Effector CD8-positive, alpha-beta T cell (primary cell): Measurements from ENCODE around the gene UBASH3B.
A peak's percentile ranks its signal among the peaks of the same experiment; 100 is the strongest.

Experiments
- DNase-seq: peaks from one replicate; lab custom pipeline; 2025; lab: John Stamatoyannopoulos, UW

The UBASH3B gene

DNA sequence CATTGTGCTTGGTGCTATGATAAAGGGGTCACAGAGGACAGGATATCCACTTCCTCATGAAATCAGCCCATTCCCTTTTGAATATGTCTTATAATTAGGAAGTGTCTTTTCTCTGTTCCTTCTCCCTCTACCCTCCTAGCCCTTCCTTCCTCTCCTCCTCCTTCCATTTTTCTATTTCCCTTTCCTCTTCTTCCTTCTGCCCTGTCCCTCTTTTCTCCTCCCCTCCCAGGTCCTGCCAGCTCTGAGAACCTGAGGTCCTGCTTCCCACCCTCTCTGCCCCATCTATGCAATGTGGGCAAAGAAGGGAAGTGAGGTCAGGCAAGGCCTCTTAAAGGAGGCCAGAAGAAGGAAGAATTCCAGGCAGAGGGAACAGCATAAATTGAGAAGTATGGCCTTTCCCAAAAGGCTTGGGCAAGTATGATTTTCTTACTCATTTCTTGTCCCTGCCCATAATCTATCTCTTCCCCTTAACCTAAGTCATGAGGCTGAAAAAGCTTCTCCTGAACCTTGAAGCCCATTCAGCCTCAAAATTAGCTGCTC, 7.7 kb upstream of the UBASH3B start:
- no peak for DNase-seq

DNA sequence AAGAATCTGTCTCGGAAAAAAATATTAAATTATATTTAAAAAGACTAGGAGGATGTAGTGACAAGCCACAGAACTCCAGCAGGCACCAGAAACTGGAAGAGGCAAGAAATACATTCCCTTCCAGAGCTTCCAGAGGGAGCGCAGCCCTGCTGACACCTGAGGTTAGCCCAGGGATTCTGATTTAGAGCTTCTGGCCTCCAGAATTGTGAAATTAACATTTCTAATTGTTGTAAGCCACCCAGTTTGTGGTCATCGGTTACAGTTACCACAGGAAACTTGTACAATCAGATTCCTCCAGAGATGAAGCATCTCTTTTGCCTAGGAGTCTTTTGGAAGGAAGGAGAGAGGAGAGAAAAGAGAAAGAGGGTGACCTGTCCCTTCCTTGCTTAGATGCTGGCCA, 6.4 kb upstream of the UBASH3B start:
- DNase-seq, result no peak

DNA sequence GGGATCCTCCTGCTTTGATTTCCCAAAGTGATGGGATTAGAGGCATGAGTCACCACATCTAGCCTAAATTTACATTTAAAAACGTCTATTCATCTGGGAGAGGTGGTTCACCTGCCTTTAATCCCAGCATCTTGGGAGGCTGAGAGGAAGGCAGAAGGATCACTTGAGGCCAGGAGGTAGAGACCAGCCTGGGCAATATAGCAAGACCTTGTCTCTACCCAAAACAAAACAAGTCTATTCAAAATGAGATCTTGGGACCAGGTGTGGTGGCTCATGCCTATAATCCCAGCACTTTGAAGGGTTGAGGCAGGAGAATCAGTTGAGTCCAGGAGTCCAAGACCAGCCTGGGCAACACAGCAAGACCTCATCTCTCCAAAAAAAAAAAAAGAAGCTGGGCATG, 4.9 kb upstream of the UBASH3B start:
- DNase-seq, result no peak

DNA sequence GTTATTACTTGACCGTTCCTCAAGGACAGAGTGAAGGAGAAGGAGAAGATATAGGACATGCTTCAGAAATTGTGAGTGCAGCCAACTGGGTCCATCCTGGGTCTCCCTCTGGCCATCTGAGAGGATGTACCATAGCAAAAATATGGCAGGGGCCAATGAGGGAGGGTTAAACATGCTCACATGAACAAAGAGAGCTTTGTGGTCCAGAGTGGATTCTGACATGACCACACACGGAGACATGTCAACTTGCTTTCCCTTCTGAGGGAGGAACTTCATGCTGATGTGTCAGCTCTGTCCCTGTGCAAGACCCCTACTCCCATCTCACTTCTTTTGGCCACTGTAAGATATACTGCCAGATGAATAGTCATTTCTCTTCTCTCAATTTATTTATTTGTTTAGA, 3.0 kb upstream of the UBASH3B start:
- DNase-seq, result no peak

DNA sequence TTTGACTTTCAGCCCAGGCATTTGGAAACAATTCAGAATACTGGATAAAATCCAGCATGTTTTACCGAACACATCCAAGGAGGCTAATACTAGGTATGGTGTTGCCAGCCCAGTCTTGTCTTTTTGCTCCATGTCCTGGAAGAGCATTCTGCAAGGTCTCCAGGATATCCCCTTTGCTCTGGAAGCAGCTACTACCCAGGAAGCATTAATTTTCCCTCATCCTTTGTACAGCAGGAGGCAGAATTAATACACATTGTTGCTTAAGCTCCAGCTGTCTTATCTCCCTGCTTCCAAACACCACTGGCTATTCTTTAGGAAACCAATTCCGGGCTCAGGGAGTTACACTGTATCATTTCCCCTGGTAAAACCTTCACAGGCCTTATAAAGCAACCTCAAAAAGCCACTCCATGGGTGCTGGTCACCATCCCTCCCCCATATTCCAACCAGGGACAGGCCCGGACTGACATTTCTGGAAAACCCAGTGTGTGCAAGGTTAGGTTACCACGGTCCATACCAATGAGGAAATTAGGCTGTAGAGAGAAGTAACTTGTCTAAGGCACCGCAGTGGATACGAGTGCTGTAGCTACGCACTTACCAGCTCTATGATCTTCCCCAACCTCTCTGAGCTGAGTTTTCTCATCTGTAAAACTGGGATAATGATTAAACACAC, 1.5 kb upstream of the UBASH3B start:
- no peak for DNase-seq

DNA sequence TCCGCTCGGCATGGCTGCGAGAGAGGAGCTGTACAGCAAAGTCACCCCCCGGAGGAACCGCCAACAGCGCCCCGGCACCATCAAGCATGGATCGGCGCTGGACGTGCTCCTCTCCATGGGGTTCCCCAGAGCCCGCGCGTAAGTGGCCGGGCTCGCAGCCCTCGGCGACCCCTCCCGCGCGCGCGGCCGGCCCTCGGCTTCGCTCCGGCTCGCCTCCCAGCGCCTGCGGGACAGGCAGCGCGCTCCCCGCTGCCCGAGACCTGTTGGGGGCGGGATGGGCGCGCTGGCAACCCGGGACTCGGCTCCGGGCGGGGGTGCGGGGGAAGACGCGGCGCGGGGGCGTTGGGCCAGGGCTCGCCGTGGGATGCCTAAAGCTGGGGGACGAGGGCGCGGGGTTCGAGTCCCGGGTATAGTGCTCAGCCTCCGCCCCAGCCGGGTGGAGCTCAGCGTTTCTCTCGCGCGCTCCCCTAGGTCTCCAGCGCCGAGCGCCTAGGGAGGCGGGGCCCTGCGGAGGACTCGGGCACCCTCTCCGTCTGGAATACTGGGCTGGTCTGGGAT, 630 bp downstream of the UBASH3B start:
- DNase-seq, result no peak

DNA sequence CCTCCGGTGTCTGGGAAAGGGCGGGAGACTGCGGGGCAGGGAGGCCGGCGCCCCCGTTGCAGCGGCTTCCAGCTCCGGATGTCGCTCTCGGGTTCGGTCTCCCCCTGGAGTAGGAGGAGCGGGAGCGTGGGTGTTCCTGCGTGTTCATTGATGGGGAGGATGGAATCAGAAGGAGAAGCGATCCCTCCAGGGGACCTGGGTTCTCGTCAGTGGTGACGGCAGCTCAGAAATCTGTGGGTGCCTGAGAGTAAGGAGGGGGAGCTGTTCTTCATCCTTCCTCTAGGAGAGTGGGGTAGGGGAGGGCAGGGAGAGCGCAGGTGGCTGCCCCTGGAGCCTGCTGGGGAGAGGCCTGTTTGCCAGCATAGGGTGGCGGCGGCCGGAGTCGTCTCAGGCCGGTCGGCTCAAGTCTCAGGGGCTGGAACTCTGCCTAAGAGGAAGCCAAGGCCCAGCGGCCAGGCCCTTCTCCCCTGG, 1.1 kb downstream of the UBASH3B start:
- DNase-seq, result peak; percentile 19

DNA sequence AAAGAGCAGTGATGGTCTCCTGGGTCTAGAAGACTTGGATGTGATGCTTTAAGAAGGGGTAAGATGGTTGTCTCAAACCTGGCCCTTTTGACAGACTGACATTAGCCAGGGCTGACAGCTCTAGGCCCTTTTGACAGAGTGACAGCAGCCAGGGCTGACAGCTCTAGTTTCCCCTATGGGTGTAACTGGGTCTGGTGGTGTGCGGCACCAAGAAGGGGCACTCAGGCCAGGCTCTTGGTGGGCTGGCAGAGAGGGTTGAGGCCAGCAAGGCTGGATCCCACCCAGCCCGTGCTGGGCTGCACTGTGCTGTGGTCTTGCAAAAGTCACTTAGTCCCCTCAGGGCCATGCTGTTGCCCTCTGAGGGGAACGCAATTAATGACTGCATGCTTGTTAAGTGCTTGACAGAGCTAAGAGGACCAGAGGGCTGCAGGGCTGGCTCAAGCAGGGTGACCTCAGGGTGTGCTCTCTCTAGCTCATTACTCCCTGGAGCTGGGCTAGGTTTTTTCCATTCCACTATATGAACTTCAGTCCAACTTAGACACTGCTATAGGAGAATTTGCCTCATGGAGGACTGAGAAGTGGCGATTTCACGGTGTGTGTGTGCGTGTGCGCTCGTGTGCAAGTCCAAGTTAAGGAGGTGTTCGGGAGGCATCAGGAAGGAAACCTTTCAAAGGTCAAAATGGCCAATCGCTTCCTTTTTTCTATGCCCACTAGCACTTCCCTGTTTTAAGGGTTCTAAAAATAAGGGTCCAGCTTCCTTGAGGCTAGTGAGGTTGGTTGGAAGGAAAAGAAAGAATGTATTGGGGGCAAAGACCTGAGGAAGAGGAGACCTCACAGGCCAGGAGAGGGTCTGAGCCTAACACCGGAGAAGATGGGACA, 4.4 kb downstream of the UBASH3B start:
- no peak for DNase-seq

DNA sequence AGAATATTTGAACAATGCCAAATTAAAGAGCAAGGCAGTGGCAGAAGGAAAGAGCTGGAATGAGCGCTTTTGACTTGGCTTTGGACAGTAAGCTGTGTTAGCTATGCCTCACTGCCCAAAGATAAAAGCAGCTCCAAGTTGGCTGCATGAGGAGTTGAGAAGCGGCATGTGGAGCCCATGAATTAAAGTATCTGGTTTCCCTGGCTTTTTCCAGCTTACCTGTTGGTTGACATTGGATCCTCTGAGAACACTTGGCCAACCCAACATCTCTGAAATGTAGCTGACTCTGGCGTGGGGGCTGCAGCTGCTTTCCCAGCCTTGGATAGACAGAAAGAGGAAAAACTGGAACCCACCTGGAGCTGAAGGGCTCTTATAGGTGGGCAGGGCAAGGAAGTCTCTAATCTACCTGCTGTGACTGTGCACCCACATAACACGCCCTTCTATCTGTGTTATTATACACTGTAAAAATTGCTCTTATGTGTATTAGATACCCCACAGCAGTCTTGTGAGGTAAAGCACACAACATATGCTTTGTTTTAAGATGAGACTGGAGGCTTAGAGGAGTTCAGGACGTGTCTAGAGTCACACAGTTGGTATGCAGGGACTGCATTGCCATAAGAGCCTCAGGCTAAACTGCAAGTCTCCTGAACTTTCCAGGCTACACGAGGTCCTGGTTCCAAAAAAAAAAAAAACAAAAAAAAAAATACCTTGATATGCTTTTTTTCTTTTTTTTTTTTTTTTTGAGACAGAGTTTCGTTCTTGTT, 5.8 kb downstream of the UBASH3B start:
- no peak for DNase-seq

DNA sequence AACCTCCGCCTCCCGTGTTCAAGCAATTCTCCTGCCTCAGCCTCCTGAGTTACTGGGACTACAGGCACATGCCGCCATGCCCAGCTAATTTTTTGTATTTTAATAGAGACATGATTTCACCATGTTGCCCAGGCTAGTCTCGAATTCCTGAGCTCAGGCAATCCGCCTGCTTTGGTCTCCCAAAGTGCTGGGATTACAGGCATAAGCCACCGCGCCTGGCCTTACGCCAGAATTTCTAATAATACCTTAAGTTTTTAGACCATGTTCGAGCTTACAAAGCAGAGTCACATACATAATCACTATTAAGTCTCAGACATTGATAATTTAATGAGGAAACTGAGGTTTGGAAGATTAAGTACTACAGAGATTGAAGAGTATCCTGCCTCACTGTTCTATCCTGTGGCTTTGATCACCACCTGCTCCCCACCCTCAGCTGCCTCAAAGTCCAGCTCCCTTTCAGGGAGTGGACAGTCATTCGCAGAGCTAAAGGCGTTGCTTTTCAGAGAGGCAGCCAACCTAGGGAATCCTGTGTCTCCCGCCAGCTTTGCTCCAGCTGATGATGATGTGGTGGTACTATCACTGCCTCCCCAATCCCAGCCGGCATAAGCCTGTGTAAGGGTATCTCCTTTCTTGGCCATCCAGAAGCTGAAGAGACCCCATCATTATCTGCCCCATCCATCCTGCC, 7.7 kb downstream of the UBASH3B start:
- no peak for DNase-seq

DNA sequence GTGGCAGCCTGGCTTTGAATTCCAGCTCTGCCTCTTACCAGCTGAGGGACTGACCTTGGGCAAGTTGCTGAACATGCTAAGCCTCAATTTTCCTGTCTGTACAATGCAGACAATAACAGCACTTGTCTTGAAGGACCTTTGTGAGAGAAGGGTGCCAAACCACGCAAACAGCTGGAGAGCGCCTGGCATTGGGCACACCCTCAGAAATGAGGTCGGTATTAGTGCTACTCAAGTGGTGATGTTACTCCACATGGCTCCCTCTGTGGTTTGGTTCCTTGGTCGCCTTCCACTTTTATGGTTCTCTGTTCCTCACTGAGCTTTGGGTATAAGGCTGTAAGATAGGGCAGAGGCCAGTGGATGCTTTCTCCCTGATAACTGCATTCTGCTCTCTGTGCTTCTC, 8.2 kb downstream of the UBASH3B start:
- DNase-seq, result no peak

DNA sequence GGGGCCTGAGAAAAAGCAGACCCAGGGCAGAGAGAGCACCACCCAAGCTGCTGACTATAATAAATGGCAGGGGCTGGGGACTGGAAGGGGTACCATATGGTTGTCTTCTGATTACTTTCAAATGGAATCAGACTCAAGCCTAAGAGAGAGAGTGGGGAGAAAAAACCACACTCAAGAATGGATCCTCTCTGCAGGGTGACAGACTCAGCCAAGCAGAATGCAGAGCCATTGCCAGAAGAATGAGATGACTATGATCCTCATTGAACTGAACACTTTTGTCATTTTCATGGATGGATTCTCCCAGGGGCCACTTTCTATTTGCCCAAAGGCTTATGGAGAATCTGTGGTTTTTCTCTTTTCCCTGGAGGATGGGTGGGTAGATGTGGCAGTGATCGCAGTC, 8.7 kb downstream of the UBASH3B start:
- DNase-seq, result no peak

DNA sequence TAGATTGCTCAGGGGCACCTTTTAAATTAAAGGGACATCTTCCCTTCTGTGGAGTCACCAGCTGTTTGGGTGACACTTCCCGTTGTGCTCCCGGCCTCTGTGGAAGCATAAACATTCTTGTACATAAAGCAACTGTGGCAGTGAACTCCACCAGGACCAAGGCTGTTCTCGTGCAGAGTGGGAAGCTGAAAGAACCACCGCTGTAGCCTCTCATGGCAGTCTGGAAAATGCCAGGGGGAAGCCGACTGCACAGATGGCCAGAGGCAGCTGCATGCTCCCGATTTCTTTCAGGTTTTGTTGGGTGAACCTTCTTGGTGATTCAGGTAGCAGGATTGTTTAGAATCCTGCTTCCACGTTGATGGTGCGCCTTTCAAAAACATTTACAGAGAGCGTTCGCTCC, 10.3 kb downstream of the UBASH3B start:
- DNase-seq, result no peak

DNA sequence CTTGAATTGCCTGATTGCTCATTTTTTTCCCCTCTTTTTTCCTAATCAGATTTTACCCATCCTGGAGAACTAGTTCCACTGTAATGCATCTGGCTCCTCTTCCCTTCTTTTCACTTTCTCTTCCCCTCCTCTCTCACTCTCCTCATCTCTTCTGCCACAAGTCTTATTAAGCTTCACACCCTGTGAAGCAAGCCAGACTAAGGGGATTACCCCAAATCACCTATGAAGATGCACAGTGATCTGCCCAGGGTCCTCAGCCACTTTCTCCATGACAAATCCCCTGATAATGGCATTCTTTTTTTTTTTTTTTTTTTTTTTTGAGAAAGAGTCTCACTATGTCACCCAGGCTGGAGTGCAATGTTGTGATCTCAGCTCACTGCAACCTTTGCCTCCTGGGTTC, 11.2 kb downstream of the UBASH3B start:
- no peak for DNase-seq

DNA sequence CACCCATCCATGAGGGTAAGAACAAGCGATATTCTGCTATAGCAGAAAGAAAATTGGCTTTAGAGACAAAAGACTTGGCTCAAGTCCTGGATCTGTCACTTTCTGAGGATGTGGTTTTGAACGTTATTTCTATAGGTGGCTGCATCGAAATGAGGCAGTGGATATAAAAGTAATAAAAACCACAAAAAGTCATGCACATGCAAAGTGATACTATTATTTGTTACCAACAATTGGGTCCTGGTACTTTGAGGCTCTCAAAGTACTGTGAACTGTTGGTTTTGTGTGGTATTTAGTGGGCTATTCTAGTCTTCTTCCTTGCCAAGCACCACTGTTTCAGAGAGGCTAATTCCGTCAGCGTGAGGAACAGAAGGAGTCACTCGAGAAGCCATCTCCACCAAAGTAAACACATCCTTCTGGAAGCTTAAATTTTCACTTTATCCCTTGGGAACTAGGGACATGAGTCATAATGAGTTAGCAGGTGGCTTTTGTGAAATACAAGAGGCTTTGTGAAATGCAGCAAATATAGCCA, 13.1 kb downstream of the UBASH3B start:
- no peak for DNase-seq

DNA sequence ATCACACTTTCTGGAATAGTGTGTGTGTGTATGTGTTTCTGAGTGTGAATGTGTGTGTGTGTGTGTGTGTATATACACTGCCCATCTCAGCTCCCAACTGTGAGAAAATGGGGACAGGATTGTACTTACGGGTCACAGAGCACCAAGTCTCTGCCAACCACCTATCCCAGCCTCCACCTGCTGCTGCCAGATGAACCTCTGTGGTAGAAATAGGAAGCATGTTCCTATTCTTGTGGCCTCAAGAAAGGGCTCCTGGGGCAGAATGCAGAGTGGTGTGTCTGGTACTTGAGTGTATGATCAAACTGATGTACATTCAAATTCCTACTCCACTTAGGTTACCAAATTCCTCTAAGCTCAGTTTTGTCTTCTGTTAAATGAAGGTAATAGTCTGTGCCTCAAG, 14.6 kb downstream of the UBASH3B start:
- DNase-seq, result no peak

DNA sequence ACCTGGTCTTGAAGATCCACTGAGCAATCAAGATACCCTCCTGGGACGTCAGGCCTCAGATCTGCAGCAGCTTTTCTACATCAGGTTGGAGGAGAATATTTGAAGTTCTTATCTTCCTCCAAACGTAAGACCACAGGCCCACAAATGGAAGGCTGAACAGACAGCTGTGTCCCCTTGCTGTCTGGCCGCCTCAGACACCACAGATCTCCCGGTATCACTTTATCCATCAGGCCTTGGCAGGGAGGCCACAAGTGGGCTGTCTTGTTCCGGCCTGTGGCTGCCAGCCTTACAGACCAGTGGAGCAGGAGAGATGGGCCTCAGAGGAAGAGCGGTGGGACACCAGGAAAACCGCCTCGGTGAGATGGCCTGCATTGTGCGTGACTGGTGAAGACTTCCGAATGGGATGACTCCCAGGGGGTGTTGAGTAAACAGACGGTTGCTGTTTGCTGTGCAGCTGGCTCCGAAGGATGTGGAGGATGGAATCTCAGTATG, 15.9 kb downstream of the UBASH3B start:
- no peak for DNase-seq

DNA sequence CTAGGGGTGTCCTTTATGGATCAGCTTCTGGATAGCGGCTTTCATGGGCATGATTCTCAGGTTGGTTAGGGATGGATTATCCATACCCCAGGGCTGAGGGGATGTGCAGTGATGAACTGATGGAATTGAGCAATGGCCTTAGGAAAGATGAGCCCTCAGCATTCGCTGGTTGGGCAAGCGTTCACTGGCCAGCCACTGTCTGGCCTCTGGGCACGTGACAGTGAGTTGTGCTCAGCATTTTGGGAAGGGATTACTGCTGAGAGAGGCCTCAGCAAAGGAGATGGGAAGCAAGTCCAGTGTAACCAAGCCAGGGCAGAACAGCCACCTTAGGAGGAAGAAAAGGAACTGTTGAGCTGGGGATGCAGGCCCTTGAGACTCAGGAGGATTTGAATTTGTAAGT, 17.4 kb downstream of the UBASH3B start:
- no peak for DNase-seq

DNA sequence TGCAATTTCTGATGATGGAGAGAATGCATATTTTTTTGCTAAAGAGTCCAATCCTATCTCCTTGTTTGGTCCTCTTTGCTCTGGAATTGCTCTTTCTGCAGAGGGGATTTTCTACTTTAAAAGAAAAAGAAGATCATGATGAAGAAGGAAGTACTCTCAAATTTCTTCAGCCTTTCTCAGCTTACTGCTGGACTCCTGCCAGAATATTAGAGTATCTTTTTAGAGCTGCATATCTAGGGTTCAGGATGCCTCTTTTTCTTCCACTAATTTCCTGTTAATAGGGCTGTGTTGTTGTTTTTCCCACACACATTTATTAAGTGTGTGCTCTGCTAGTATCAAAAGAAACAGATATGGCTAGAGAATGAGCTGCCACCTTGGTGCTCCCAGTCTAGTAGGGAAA, 18.2 kb downstream of the UBASH3B start:
- DNase-seq, result no peak

DNA sequence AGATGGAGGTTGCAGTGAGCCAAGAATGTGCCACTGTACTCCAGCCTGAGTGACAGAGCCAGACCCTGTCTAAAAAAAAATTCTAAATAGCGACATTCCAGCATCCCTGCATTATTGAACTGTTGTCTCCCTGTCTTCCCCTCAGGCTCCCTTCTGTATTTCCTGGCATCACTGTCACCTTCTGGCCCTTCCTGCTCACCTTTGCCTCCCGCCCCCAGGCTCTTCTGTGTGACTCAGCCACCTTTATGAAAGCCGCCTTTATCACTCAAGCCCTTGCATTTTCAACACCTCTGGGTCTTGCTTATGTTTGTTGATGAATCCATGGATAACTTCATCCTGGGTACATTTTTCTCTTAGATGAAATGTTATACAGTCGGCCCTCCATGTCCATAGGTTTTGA, 21.1 kb downstream of the UBASH3B start:
- DNase-seq, result no peak

DNA sequence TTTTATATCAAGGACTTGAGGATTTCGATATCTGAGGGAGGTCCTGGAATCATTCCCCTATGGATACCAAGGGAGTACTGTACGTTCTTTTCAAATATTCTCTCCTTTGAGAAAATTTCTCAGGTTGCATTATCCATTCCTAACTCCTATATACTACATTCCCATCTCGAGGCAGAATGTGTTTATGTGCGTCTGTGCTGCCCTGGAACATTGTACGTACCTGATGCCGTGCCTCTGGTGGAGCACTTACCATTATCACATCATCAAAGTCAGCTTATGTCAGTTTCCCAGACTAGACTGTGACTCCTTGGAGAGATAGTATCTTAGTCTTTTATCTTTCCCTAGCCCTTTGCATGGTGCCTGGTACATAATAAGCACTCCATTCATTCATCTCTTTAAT, 21.7 kb downstream of the UBASH3B start:
- no peak for DNase-seq
